CD4-positive, alpha-beta T cell treated with Interleukin-10 for 1 hour (primary cell): ENCODE data around the gene C6orf89.
A peak's percentile ranks its signal among the peaks of the same experiment; 100 is the strongest.

ENCODE experiments used
- DNase-seq: peaks from one replicate; pipeline ENCODE4 v3.0.0-alpha.2; 2020

Gene C6orf89

GRCh38 chr6:36954262-36954931, 68.6 kb downstream of the C6orf89 start, which contains the start of gene PI16:
Gene PI16, plus strand, starts transcription at chr6:36954738. Its CDS starts 23 bp downstream, at chr6:36954761.
- peak; percentile 52 for DNase-seq

- no peak for DNase-seq
These were observed 69.4 kb downstream of the C6orf89 start for GRCh38 chr6:36955136-36955535.

- DNase-seq: no peak
These were observed 70.1 kb downstream of the C6orf89 start for GRCh38 chr6:36955671-36956445.

- no peak for DNase-seq
These were observed 70.7 kb downstream of the C6orf89 start for GRCh38 chr6:36956446-36956820.

- no peak for DNase-seq
These were observed 72.1 kb downstream of the C6orf89 start for GRCh38 chr6:36957773-36958271.

GRCh38 chr6:36958775-36959554, 73.2 kb downstream of the C6orf89 start:
- no peak for DNase-seq

GRCh38 chr6:36959555-36960250, 74.0 kb downstream of the C6orf89 start:
- no peak for DNase-seq

- no peak for DNase-seq
These were observed 76.0 kb downstream of the C6orf89 start for GRCh38 chr6:36961441-36962435.

- DNase-seq: peak; percentile 92
These were observed 77.1 kb downstream of the C6orf89 start for GRCh38 chr6:36962874-36963273.

- DNase-seq: peak; percentile 66
These were observed 77.9 kb downstream of the C6orf89 start for GRCh38 chr6:36963451-36964290.

- no peak for DNase-seq
These were observed 78.6 kb downstream of the C6orf89 start for GRCh38 chr6:36964349-36964748.

- DNase-seq: no peak
These were observed 79.2 kb downstream of the C6orf89 start for GRCh38 chr6:36964908-36965307.

GRCh38 chr6:36967301-36967700, 81.5 kb downstream of the C6orf89 start:
- no peak for DNase-seq

- DNase-seq: no peak
These were observed 82.0 kb downstream of the C6orf89 start for GRCh38 chr6:36967757-36968156.

- DNase-seq: no peak
These were observed 82.7 kb downstream of the C6orf89 start for GRCh38 chr6:36968266-36968977.

- no peak for DNase-seq
These were observed 83.5 kb downstream of the C6orf89 start for GRCh38 chr6:36969240-36969691.

- DNase-seq: no peak
These were observed 84.5 kb downstream of the C6orf89 start for GRCh38 chr6:36969988-36970891.
